Measurements from ENCODE around the gene RHBDF2.

The RHBDF2 gene

GRCh38 chr17:76487451-76488192 is 13.6 kb downstream of the RHBDF2 start:
- Histone ChIP-seq H3K9me3 (ENCODE audit: control insufficient read depth in 2 of 2, low read length in 2 of 2) (no peaks in the 10 kb centered on the region), H3K36me3 (ENCODE audit: control insufficient read depth in 2 of 2, insufficient read depth in 2 of 2, low read length in 2 of 2) (no peaks in the 10 kb centered on the region), H3K27me3 (ENCODE audit: control insufficient read depth in 1 of 2, insufficient read depth in 2 of 2, low read length in 2 of 2) (no peaks in the 10 kb centered on the region), H3K4me1 (ENCODE audit: control insufficient read depth, insufficient read depth, low read length) (peaks cover 3% of the 10 kb centered on the region), H3K4me3 (ENCODE audit: low read length in 2 of 2) (no peak overlapping the region), H3K9ac (ENCODE audit: low read length in 2 of 2) (no peak overlapping the region), H3K27ac (ENCODE audit: low read length) (no peak overlapping the region)

DNA sequence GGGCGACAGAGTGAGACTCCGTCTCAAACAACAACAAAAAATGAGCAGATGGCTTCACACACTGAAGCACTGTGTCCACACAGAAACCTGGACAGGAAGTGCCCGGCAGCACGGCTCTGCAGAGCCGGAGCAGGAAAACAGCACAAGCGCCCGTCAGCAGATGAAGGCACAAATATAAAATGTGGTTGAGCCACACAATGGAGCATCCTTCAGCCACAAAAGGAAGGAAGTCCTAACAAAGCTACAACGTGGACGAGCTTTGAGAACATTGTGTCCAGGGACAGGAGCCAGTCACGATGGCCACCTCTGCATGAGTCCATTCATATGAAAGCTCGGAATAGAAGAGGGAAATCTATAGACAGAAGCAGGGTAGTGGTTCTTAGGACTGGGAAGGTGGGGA is 15.7 kb downstream of the RHBDF2 start:
- no peak overlapping the region for H3K4me3 ChIP-seq (ENCODE audit: low read length in 2 of 2)
- no peaks in the 10 kb centered on the region for H3K4me1 ChIP-seq (ENCODE audit: control insufficient read depth, insufficient read depth, low read length)
- no peaks in the 10 kb centered on the region for H3K36me3 ChIP-seq (ENCODE audit: control insufficient read depth in 2 of 2, insufficient read depth in 2 of 2, low read length in 2 of 2)
- H3K27ac ChIP-seq (ENCODE audit: low read length): no peak overlapping the region
- no peaks in the 10 kb centered on the region for H3K9me3 ChIP-seq (ENCODE audit: control insufficient read depth in 2 of 2, low read length in 2 of 2)
- no peak overlapping the region for H3K9ac ChIP-seq (ENCODE audit: low read length in 2 of 2)
- H3K27me3 ChIP-seq (ENCODE audit: control insufficient read depth in 1 of 2, insufficient read depth in 2 of 2, low read length in 2 of 2): no peaks in the 10 kb centered on the region

- Histone ChIP-seq H3K9ac (ENCODE audit: low read length in 2 of 2) (no peak overlapping the region), H3K9me3 (ENCODE audit: control insufficient read depth in 2 of 2, low read length in 2 of 2) (no peaks in the 10 kb centered on the region)
Measured at GRCh38 chr17:76484228-76484725, 16.9 kb downstream of the RHBDF2 start.

GRCh38 chr17:76481071-76481655 is 20.1 kb downstream of the RHBDF2 start:
- H3K27me3 ChIP-seq (ENCODE audit: control insufficient read depth in 1 of 2, insufficient read depth in 2 of 2, low read length in 2 of 2): no peaks in the 10 kb centered on the region
- no peak overlapping the region for H3K9ac ChIP-seq (ENCODE audit: low read length in 2 of 2)
- no peaks in the 10 kb centered on the region for H3K36me3 ChIP-seq (ENCODE audit: control insufficient read depth in 2 of 2, insufficient read depth in 2 of 2, low read length in 2 of 2)
- no peaks in the 10 kb centered on the region for H3K4me1 ChIP-seq (ENCODE audit: control insufficient read depth, insufficient read depth, low read length)
- no peaks in the 10 kb centered on the region for H3K9me3 ChIP-seq (ENCODE audit: control insufficient read depth in 2 of 2, low read length in 2 of 2)
- no peak overlapping the region for H3K4me3 ChIP-seq (ENCODE audit: low read length in 2 of 2)
- no peak overlapping the region for H3K27ac ChIP-seq (ENCODE audit: low read length)

More at GRCh38 chr17:76484228-76484725, 16.9 kb downstream of the RHBDF2 start:
- no peak overlapping the region for H3K27ac ChIP-seq (ENCODE audit: low read length)
- H3K4me1 ChIP-seq (ENCODE audit: control insufficient read depth, insufficient read depth, low read length): no peaks in the 10 kb centered on the region
- H3K4me3 ChIP-seq (ENCODE audit: low read length in 2 of 2): no peak overlapping the region
- no peaks in the 10 kb centered on the region for H3K27me3 ChIP-seq (ENCODE audit: control insufficient read depth in 1 of 2, insufficient read depth in 2 of 2, low read length in 2 of 2)
- H3K36me3 ChIP-seq (ENCODE audit: control insufficient read depth in 2 of 2, insufficient read depth in 2 of 2, low read length in 2 of 2): no peaks in the 10 kb centered on the region

DNA sequence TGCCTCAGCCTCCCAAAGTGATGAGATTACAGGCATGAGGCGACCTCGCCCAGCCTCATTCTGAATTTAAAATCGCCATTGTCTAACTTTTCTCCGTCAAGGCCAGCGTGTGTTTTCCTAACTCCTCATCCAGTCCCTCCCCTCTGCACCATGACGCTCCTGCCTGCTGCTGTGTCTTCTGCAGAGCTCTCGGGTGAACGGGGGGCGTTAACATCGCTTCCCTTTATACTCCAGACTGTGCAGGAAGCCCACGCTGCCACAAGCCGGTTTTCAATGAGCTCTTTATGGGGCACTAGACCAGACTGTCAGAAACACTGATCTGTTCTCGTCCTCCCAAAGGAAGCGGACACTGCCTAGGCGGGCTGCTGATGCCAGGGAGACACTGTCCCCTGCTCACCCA is 20.6 kb downstream of the RHBDF2 start:
- Histone ChIP-seq H3K4me3 (ENCODE audit: low read length in 2 of 2) (no peak overlapping the region), H3K4me1 (ENCODE audit: control insufficient read depth, insufficient read depth, low read length) (no peaks in the 10 kb centered on the region), H3K9ac (ENCODE audit: low read length in 2 of 2) (no peak overlapping the region), H3K27me3 (ENCODE audit: control insufficient read depth in 1 of 2, insufficient read depth in 2 of 2, low read length in 2 of 2) (no peaks in the 10 kb centered on the region), H3K36me3 (ENCODE audit: control insufficient read depth in 2 of 2, insufficient read depth in 2 of 2, low read length in 2 of 2) (no peaks in the 10 kb centered on the region), H3K27ac (ENCODE audit: low read length) (no peak overlapping the region), H3K9me3 (ENCODE audit: control insufficient read depth in 2 of 2, low read length in 2 of 2) (no peaks in the 10 kb centered on the region)

DNA sequence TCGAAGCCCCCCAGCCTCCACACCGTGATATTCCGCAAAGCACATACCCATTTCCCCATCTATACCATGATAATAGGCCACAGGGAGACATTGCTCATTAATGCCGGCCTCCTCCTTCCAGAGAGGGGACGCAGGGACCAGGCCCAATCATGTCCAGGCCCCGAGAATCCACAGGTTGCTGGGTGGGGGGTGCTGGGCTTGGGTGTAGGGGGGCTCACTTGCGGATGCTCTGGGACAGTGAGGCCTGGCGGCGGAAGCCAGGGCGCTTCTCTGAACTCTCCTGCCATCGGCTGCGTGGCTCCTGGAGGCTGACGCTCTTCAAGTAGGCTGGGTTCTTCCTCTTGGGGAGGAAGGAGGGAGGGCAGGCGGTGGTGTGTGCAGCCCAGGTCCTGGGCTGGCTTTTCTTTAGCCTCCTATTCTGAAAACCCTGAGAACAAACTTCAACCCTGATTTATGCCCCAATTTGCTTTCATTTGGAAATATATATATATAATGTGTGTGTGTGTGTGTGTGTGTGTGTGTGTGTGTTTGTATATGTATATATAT is 21.6 kb downstream of the RHBDF2 start:
- Histone ChIP-seq H3K9ac (ENCODE audit: low read length in 2 of 2) (no peak overlapping the region), H3K36me3 (ENCODE audit: control insufficient read depth in 2 of 2, insufficient read depth in 2 of 2, low read length in 2 of 2) (no peaks in the 10 kb centered on the region), H3K4me3 (ENCODE audit: low read length in 2 of 2) (no peak overlapping the region), H3K27ac (ENCODE audit: low read length) (no peak overlapping the region), H3K9me3 (ENCODE audit: control insufficient read depth in 2 of 2, low read length in 2 of 2) (no peaks in the 10 kb centered on the region), H3K4me1 (ENCODE audit: control insufficient read depth, insufficient read depth, low read length) (no peaks in the 10 kb centered on the region), H3K27me3 (ENCODE audit: control insufficient read depth in 1 of 2, insufficient read depth in 2 of 2, low read length in 2 of 2) (no peaks in the 10 kb centered on the region)

DNA sequence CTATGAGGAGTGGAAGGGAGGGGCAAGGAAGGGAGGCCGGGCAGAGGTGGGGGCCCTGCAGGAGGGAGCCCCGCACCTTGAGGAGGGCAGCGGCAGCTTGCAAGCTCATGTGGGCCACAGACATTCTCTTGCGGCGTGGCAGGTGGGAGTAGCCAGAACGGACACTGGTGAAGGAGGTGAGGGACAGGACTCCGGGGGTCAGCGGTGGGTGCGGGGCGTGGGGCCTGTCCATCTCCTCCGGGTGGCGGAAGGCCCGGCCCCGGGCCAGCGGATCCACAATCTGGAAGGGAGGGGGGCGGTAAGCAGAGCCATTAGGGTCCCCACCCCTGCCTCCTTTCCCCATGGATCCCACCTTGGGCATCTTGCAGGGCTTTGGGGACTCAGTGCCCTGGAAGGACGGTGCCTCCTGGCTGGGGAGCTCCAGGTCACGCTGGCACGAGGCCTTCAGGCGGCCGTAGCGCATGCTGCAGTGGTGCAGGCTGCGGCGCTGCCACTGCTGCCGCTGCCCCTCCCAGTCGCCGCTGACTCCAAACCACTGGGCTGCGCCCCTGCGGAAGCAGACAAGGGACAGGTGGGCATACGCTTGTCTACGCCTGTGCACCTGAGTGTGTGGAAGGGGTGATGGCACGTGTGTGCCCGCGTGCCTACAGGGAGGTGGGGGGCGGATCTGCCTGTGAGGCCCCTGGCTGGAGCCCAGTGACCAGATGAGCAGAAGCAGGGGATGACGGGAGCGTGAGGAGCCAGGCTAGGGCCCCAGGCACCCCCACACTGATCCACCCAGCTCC is 22.3 kb downstream of the RHBDF2 start:
- no peaks in the 10 kb centered on the region for H3K9me3 ChIP-seq (ENCODE audit: control insufficient read depth in 2 of 2, low read length in 2 of 2)
- no peak overlapping the region for H3K4me3 ChIP-seq (ENCODE audit: low read length in 2 of 2)
- no peaks in the 10 kb centered on the region for H3K4me1 ChIP-seq (ENCODE audit: control insufficient read depth, insufficient read depth, low read length)
- H3K27me3 ChIP-seq (ENCODE audit: control insufficient read depth in 1 of 2, insufficient read depth in 2 of 2, low read length in 2 of 2): no peaks in the 10 kb centered on the region
- no peak overlapping the region for H3K9ac ChIP-seq (ENCODE audit: low read length in 2 of 2)
- no peak overlapping the region for H3K27ac ChIP-seq (ENCODE audit: low read length)
- H3K36me3 ChIP-seq (ENCODE audit: control insufficient read depth in 2 of 2, insufficient read depth in 2 of 2, low read length in 2 of 2): no peaks in the 10 kb centered on the region

- no peak overlapping the region for H3K9ac ChIP-seq (ENCODE audit: low read length in 2 of 2)
Measured at GRCh38 chr17:76478097-76478496, 23.1 kb downstream of the RHBDF2 start.

DNA sequence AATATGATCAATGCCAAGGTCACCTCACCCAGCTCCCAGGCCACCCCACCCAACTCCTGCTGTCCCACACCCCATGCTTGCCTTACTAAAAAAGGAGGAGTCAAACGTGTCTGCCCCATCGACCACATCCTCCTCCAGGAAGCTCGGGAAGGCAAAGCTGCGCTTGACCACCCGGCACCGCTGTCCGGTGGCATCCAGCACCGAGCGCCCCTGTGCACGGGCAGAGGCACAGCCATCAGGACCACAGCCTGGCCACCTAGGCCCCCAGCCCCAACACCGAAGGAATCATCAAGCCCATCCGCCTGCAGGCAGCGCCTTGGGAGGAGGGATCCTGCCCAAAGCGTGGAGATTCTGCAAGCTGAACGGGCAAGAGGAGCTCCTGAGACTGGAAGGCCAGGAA is 23.6 kb downstream of the RHBDF2 start:
- Histone ChIP-seq H3K4me3 (ENCODE audit: low read length in 2 of 2) (no peak overlapping the region), H3K9me3 (ENCODE audit: control insufficient read depth in 2 of 2, low read length in 2 of 2) (no peaks in the 10 kb centered on the region), H3K9ac (ENCODE audit: low read length in 2 of 2) (no peak overlapping the region), H3K27ac (ENCODE audit: low read length) (no peak overlapping the region), H3K36me3 (ENCODE audit: control insufficient read depth in 2 of 2, insufficient read depth in 2 of 2, low read length in 2 of 2) (no peaks in the 10 kb centered on the region), H3K4me1 (ENCODE audit: control insufficient read depth, insufficient read depth, low read length) (no peaks in the 10 kb centered on the region), H3K27me3 (ENCODE audit: control insufficient read depth in 1 of 2, insufficient read depth in 2 of 2, low read length in 2 of 2) (no peaks in the 10 kb centered on the region)

More at GRCh38 chr17:76478097-76478496, 23.1 kb downstream of the RHBDF2 start:
- Histone ChIP-seq H3K9me3 (ENCODE audit: control insufficient read depth in 2 of 2, low read length in 2 of 2) (no peaks in the 10 kb centered on the region), H3K27ac (ENCODE audit: low read length) (no peak overlapping the region), H3K36me3 (ENCODE audit: control insufficient read depth in 2 of 2, insufficient read depth in 2 of 2, low read length in 2 of 2) (no peaks in the 10 kb centered on the region), H3K4me3 (ENCODE audit: low read length in 2 of 2) (no peak overlapping the region), H3K27me3 (ENCODE audit: control insufficient read depth in 1 of 2, insufficient read depth in 2 of 2, low read length in 2 of 2) (no peaks in the 10 kb centered on the region), H3K4me1 (ENCODE audit: control insufficient read depth, insufficient read depth, low read length) (no peaks in the 10 kb centered on the region)

DNA sequence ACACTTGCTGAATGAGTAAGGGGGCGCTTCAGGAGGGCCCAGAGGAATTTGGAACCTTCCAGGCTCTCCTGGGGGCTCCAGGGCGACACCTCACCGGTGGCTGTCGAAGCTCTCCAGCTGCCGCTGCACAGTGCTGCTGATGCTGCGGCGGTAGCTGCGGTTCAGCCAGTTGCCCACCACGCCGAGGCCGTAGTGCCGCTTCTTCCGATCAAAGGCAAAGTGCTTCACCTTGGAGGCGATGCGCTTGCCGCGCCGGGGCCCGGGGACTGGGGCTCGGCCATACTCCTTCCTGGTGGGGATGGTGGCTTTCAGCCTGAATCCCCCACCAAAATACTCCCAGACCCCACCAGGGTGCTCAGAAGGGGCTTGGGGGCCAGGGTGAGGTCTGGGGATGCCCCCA is 24.5 kb downstream of the RHBDF2 start:
- Histone ChIP-seq H3K27me3 (ENCODE audit: control insufficient read depth in 1 of 2, insufficient read depth in 2 of 2, low read length in 2 of 2) (no peaks in the 10 kb centered on the region), H3K4me1 (ENCODE audit: control insufficient read depth, insufficient read depth, low read length) (no peaks in the 10 kb centered on the region), H3K36me3 (ENCODE audit: control insufficient read depth in 2 of 2, insufficient read depth in 2 of 2, low read length in 2 of 2) (peaks cover 0 to 3% of the 10 kb centered on the region in 2 donors), H3K9ac (ENCODE audit: low read length in 2 of 2) (no peak overlapping the region), H3K27ac (ENCODE audit: low read length) (no peak overlapping the region), H3K9me3 (ENCODE audit: control insufficient read depth in 2 of 2, low read length in 2 of 2) (no peaks in the 10 kb centered on the region), H3K4me3 (ENCODE audit: low read length in 2 of 2) (no peak overlapping the region)
